IMR-90 (cell line): ENCODE data around the gene HOGA1. TPM values are rescaled to one million over a fixed set of nuclear protein-coding genes. Genes with fewer than 3 reads are reported as not detected.

Source experiments
- ATAC-seq: fragments of 200-7000 bp; cut with Tn5 transposase; 2 replicates; pipeline ENCODE4 v1.9.1; 2020; ENCODE audit warnings: low read depth, mild to moderate bottlenecking, moderate library complexity
- BruUV-seq: library from RNA; stranded (reverse); fragments of 400-500 nt; replicated peaks from 2 replicates; lab custom pipeline; 2021; lab: Mats Ljungman, UMichigan
- CTCF ChIA-PET: fragments of 300-600 bp; formaldehyde crosslinking; extraction: SDS; loops from one replicate; lab custom pipeline; 2021; ENCODE audit warnings: antibody characterized with exemption; lab: Yijun Ruan, JAX
- POLR2A ChIA-PET: fragments of 300-600 bp; sonication (Branson Sonifier 250); formaldehyde crosslinking; loops from one replicate; lab custom pipeline; 2022; ENCODE audit warnings: antibody characterized with exemption; ENCODE audit not compliant: unreplicated experiment; lab: Charles Lee
- DNase-seq: peaks from one replicate; pipeline ENCODE4 v3.0.0; 2013
- H2AFZ ChIP-seq: replicated peaks from 2 replicates; pipeline ENCODE3; 2013; ENCODE audit warnings: low read length, mild to moderate bottlenecking; ENCODE audit not compliant: poor library complexity
- H2AK5ac ChIP-seq: 2 replicates; pipeline ENCODE4 v1.6.1; 2013; ENCODE audit warnings: low read depth, low read length, inconsistent platforms
- H2AK9ac ChIP-seq: replicated peaks from 2 replicates; pipeline ENCODE3; 2013; ENCODE audit warnings: mild to moderate bottlenecking, low read depth, low read length, moderate library complexity; ENCODE audit not compliant: poor library complexity
- H2BK120ac ChIP-seq: 2 replicates; pipeline ENCODE4 v1.6.1; 2013; ENCODE audit warnings: low read depth, low read length, inconsistent platforms
- H2BK15ac ChIP-seq: 3 replicates; pipeline ENCODE4 v1.6.1; 2013; ENCODE audit warnings: low read depth, low read length, inconsistent platforms
- H2BK20ac ChIP-seq: 2 replicates; pipeline ENCODE4 v1.6.1; 2013; ENCODE audit warnings: low read depth, mild to moderate bottlenecking, inconsistent platforms, low read length, moderate library complexity
- H2BK5ac ChIP-seq: 2 replicates; pipeline ENCODE4 v1.6.1; 2013; ENCODE audit warnings: mild to moderate bottlenecking, low read depth, low read length, inconsistent platforms; ENCODE audit not compliant: poor library complexity, severe bottlenecking
- H3K14ac ChIP-seq: replicated peaks from 2 replicates; pipeline ENCODE4 v1.6.1; 2013; ENCODE audit warnings: low read depth, low read length, inconsistent platforms
- H3K18ac ChIP-seq: 2 replicates; pipeline ENCODE4 v1.6.1; 2013; ENCODE audit warnings: low read depth, low read length, control low read depth
- H3K23ac ChIP-seq: 2 replicates; pipeline ENCODE4 v1.6.1; 2013; ENCODE audit warnings: low read depth, low read length, inconsistent platforms
- H3K27ac ChIP-seq: 2 replicates; pipeline ENCODE4 v1.5.1; 2013; ENCODE audit warnings: mild to moderate bottlenecking, control low read depth, low read length; ENCODE audit not compliant: insufficient read depth
- H3K27me3 ChIP-seq: 2 replicates; pipeline ENCODE4 v1.6.1; 2013; ENCODE audit warnings: low read length; ENCODE audit not compliant: control insufficient read depth, insufficient read depth
- H3K36me3 ChIP-seq: 2 replicates; pipeline ENCODE4 v1.6.1; 2013; ENCODE audit warnings: low read length, mixed read lengths; ENCODE audit not compliant: control insufficient read depth, insufficient read depth
- H3K4ac ChIP-seq: 2 replicates; pipeline ENCODE4 v1.6.1; 2013; ENCODE audit warnings: low read depth, low read length, inconsistent platforms
- H3K4me1 ChIP-seq: 2 replicates; pipeline ENCODE4 v1.6.1; 2013; ENCODE audit warnings: low read length, mixed read lengths; ENCODE audit not compliant: control insufficient read depth, insufficient read depth
- H3K4me2 ChIP-seq: 2 replicates; pipeline ENCODE4 v1.6.1; 2013; ENCODE audit warnings: low read depth, mild to moderate bottlenecking, control low read depth, low read length, moderate library complexity
- H3K4me3 ChIP-seq: 2 replicates; pipeline ENCODE4 v1.5.1; 2013; ENCODE audit warnings: low read depth, mild to moderate bottlenecking, control low read depth, low read length, moderate library complexity; ENCODE audit not compliant: insufficient read depth
- H3K56ac ChIP-seq: 2 replicates; pipeline ENCODE4 v1.6.1; 2013; ENCODE audit warnings: low read length, inconsistent platforms; ENCODE audit not compliant: insufficient read depth; ENCODE audit errors: extremely low read depth
- H3K79me1 ChIP-seq, 2 experiments: 2 replicates each; pipeline ENCODE4 v1.6.1; 2013; ENCODE audit warnings: low read length in 2 of 2, inconsistent platforms in 1 of 2, low read depth in 1 of 2
- H3K9ac ChIP-seq: 2 replicates; pipeline ENCODE4 v1.6.1; 2013; ENCODE audit warnings: low read depth, low read length, control low read depth
- H3K9me1 ChIP-seq: 2 replicates; pipeline ENCODE4 v1.6.1; 2013; ENCODE audit warnings: low read length, inconsistent platforms; ENCODE audit not compliant: insufficient read depth
- H3K9me3 ChIP-seq: 2 replicates; pipeline ENCODE4 v1.6.1; 2013; ENCODE audit warnings: low read length; ENCODE audit not compliant: control insufficient read depth, insufficient read depth
- H4K20me1 ChIP-seq: 2 replicates; pipeline ENCODE4 v1.6.1; 2013; ENCODE audit warnings: low read length, inconsistent platforms; ENCODE audit not compliant: insufficient read depth
- H4K5ac ChIP-seq: 2 replicates; pipeline ENCODE4 v1.6.1; 2013; ENCODE audit warnings: mild to moderate bottlenecking, low read depth, low read length, control low read depth
- H4K8ac ChIP-seq, 2 experiments: 2 replicates each; pipeline ENCODE4 v1.6.1; 2013; ENCODE audit warnings: low read depth in 2 of 2, low read length in 2 of 2, control low read depth in 1 of 2, inconsistent platforms in 1 of 2
- H4K91ac ChIP-seq: 2 replicates; pipeline ENCODE4 v1.6.1; 2013; ENCODE audit warnings: low read depth, low read length, inconsistent platforms; ENCODE audit not compliant: insufficient read depth
- BHLHE40 ChIP-seq: fragments of 150-350 bp; IDR thresholded peaks from 2 replicates; pipeline ENCODE4 v1.6.1; 2016; ENCODE audit warnings: mild to moderate bottlenecking, low read depth, low read length
- MAFK ChIP-seq: IDR thresholded peaks from 2 replicates; pipeline ENCODE4 v1.6.1; 2012; ENCODE audit warnings: low read depth, low read length, improper control_type of control experiment
- RFX5 ChIP-seq: IDR thresholded peaks from 2 replicates; pipeline ENCODE4 v1.8.0; 2012; ENCODE audit warnings: low read depth, mild to moderate bottlenecking, low read length, moderate library complexity
- WGBS, 2 experiments: methylation state at CpG; one replicate each; pipeline versions ENCODE4 v1.1.5 to v1.1.7; 2013; ENCODE audit warnings: missing lambda C conversion rate in 2 of 2; ENCODE audit not compliant: insufficient read length in 1 of 2; ENCODE audit errors: extremely low coverage in 2 of 2; 5-methylcytosine and 5-hydroxymethylcytosine counted together
- dilution Hi-C: fragments of 300-500 bp; cut with HindIII; formaldehyde crosslinking; loops from one replicate; pipeline ENCODE4 v1.14.3; 2018; ENCODE audit warnings: low sequenced_read_pairs; ENCODE audit not compliant: unreplicated experiment
- in situ Hi-C: fragments of 300-500 bp; cut with MboI; formaldehyde crosslinking; loops from 3 replicates; pipeline ENCODE4 v1.14.3; 2019; ENCODE audit warnings: low sequenced_read_pairs, inconsistent platforms, mixed read lengths
- intact Hi-C: fragments of 100-400 bp; cut with micrococcal nuclease; formaldehyde crosslinking; loops from 2 replicates; pipeline ENCODE4 v1.10.0; 2022
- polyA plus RNA-seq, 3 experiments: library from polyadenylated mRNA; depleted of rRNA; stranded (reverse); fragments of >200 nt; gene quantifications; 2 replicates each; pipeline ENCODE4 v1.2.3, GENCODE V29; 2012; ENCODE audit warnings: low replicate concordance in 1 of 3
- total RNA-seq: library from RNA; depleted of rRNA; stranded (reverse); fragments of >200 nt; gene quantifications from 2 replicates; pipeline ENCODE4 v1.2.3, GENCODE V29; 2012

HOGA1 gene
- total and polyA plus RNA-seq, 2 of the 4 experiments (the other 2 are of a cell fraction), result 0.36 to 0.41 TPM

DNA sequence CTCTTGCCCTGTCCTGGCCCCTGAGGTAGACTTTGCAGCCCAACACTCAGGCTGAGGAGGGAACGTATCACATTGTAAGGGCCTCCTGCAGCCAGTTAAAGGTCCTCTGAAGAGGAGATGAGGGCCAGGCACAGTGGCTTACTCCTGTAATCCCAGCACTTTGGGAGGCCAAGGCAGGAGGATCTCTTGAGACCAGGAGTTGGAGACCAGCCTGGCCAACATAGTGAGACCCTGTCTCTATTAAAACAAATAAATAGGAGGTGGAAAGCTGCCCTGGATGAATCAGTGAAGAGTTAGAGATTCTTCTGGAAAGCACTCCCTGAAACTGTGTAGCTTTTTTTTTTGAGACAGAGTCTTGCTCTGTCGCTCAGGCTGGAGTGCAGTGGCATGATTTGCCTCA is 3.0 kb downstream of the HOGA1 start:
- H3K9me3 ChIP-seq, result no peaks in the 10 kb centered on the region
- no CpG with 5 or more reads among the region's 2 CpGs for WGBS, 2 experiments
- in situ Hi-C loops, result no loop called here
- H4K20me1 ChIP-seq, result no peaks in the 10 kb centered on the region
- H3K9me1 ChIP-seq, result 0 out of 2 replicates have a peak, but pooled peaks cover 6% of the 10 kb centered on the region
- H2AFZ ChIP-seq, result no peak overlapping the region
- no peaks in the 10 kb centered on the region for H3K79me1 ChIP-seq
- H3K27me3 ChIP-seq, result no peaks in the 10 kb centered on the region
- dilution Hi-C loops, result no loop called here
- H3K23ac ChIP-seq, result no peak overlapping the region
- H4K91ac ChIP-seq, result no peak overlapping the region
- H3K9ac ChIP-seq, result no peak overlapping the region
- ATAC-seq (no peak), DNase-seq (no peak)
- intact Hi-C loops, result no loop called here
- peaks cover 3% of the 10 kb centered on the region; the same call in 1 of the 2 replicates for H3K4me1 ChIP-seq
- ChIA-PET CTCF (no interaction called here), POLR2A (no interaction called here)
- H3K27ac ChIP-seq, result no peak overlapping the region
- no peak overlapping the region for H4K5ac ChIP-seq
- H2BK15ac ChIP-seq, result no peak overlapping the region
- TF ChIP-seq MAFK (no peak), RFX5 (no peak), BHLHE40 (no peak)
- H4K8ac ChIP-seq, result no peak overlapping the region
- H3K18ac ChIP-seq, result no peak overlapping the region
- no peak overlapping the region for H3K4me3 ChIP-seq
- no peak overlapping the region for H2AK9ac ChIP-seq
- H3K56ac ChIP-seq, result no peak overlapping the region
- BruUV-seq, result no TSS peak
- H2AK5ac ChIP-seq, result no peak overlapping the region
- no peak overlapping the region for H2BK5ac ChIP-seq
- no peak overlapping the region for H2BK120ac ChIP-seq
- no peak overlapping the region for H2BK20ac ChIP-seq
- no peak overlapping the region for H3K4me2 ChIP-seq
- no peaks in the 10 kb centered on the region for H3K36me3 ChIP-seq
- H3K14ac ChIP-seq, result no peak overlapping the region
- H3K4ac ChIP-seq, result no peak overlapping the region
